ENCODE data around the gene KRTAP9-9.
"Not testable (repeated sequence)": the region's sequence is repeated elsewhere in the genome, so short reads cannot be mapped to it uniquely, and the experiment has no call there.

The KRTAP9-9 gene

DNA sequence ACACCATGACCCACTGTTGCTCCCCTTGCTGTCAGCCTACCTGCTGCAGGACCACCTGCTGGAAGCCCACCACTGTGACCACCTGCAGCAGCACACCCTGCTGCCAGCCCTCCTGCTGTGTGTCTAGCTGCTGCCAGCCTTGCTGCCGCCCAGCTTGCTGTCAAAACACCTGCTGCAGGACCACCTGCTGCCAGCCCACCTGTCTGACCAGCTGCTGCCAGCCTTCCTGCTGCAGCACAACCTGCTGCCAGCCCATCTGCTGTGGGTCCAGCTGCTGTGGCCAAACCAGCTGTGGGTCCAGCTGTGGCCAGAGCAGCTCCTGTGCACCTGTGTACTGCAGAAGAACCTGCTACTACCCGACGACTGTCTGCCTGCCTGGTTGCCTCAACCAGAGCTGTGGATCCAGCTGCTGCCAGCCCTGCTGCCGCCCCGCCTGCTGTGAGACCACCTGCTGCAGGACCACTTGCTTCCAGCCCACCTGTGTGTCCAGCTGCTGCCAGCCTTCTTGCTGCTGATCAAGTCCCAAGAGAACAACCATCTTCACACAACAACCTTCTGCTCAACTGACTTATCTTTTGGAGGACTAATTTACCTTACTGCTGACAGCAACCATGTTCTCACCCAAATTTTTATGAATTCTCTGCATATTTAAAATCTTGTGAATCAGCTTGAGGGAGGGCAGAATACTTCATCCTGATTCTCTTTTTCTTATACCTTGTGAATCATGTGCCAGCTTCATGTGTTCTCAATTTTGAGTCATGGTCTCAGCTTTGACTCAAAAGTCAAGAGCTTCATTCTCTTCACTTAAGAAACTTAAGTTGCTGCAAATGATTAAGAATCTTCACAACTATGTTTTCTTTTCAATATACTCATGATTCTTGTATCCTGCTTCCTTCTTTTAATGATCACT, at the start of gene KRTAP9-9:
KRTAP9-9 (plus strand) TSS at position 4 of the 910 bp plus-strand sequence.
- DNase-seq; in situ Hi-C loops (cut with HindIII; ENCODE audit: low pct_ligation_motif_present, low sequenced_read_pairs); H3K4me3 ChIP-seq (ENCODE audit: low read depth, low read length): not testable (repeated sequence)

GRCh38 chr17:41211845-41212466, 43.2 kb upstream of the KRTAP9-9 start:
- in situ Hi-C loops (cut with HindIII; ENCODE audit: low pct_ligation_motif_present, low sequenced_read_pairs) = no loop called here
- DNase-seq = no peak
- no peak overlapping the region for H3K4me3 ChIP-seq (ENCODE audit: low read depth, low read length)
- TF ChIP-seq CTCF (IDR thresholded peaks at IDR 0.05; ENCODE audit: low read depth, low read length, missing control alignments) = no peak
- no peak overlapping the region for H3K27ac ChIP-seq
- no peaks in the 10 kb centered on the region for H3K27me3 ChIP-seq (replicated peaks)
- H3K36me3 ChIP-seq (replicated peaks) = no peaks in the 10 kb centered on the region

More for the DNA sequence above, at the start of gene KRTAP9-9:
- H3K27ac ChIP-seq; H3K36me3 ChIP-seq (replicated peaks); H3K27me3 ChIP-seq (replicated peaks): not testable (repeated sequence)

DNA sequence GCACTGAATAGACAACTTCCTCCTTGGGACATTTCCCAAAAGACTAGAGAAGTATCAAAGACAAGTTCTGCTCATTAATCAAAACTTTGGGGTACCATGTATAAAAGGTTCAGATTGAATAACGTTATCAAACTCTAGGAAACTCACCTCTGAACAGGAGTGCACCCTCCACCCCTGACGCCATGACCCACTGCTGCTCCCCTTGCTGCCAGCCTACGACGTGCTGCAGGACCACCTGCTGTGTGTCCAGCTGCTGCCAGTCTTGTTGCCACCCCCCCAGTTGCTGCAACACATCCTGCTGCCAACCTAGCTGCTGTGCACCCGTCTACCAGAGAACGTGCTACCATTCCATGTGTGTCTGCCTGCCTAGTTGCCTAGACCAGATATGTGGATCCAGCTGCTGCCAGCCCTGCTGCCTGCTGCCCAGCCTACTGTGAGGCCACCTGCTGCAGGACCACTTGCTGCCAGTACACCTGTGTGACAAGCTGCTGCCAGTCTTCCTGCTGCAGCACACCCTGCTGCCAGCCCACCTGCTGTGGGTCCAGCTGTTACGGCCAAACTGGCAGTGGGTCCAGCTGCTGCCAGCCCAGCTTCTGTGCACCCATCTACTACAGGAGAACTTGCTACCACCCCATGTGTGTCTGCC, 42.5 kb upstream of the KRTAP9-9 start:
- Histone ChIP-seq H3K4me3 (ENCODE audit: low read depth, low read length) (no peak overlapping the region), H3K27me3 (replicated peaks) (no peaks in the 10 kb centered on the region), H3K36me3 (replicated peaks) (no peaks in the 10 kb centered on the region), H3K27ac (no peak overlapping the region)
- in situ Hi-C loops (cut with HindIII; ENCODE audit: low pct_ligation_motif_present, low sequenced_read_pairs) = no loop called here
- TF ChIP-seq CTCF (IDR thresholded peaks at IDR 0.05; ENCODE audit: low read depth, low read length, missing control alignments) = no peak
- no peak for DNase-seq

DNA sequence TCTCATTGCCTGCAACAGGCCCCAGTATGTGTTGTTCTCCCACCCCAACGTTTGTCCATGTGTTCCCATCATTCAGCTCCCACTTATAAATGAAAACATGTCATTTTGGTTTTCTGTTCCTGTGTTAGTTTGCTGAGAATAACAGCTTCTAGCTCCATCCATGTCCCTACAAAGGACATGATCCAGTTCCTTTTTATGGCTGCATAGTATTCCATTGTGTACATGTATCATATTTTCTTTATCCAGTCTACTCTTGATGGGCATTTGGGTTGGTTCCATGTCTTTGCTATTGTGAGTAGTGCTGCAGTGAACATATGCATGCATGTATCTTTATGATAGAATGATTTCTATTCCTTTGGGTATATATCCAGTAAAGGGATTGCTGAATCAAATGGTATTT, 39.5 kb upstream of the KRTAP9-9 start:
- no peak for DNase-seq
- in situ Hi-C loops (cut with HindIII; ENCODE audit: low pct_ligation_motif_present, low sequenced_read_pairs) = no loop called here
- no peaks in the 10 kb centered on the region for H3K36me3 ChIP-seq (replicated peaks)
- no peak overlapping the region for H3K4me3 ChIP-seq (ENCODE audit: low read depth, low read length)
- no peaks in the 10 kb centered on the region for H3K27me3 ChIP-seq (replicated peaks)
- H3K27ac ChIP-seq = no peak overlapping the region
- TF ChIP-seq CTCF (IDR thresholded peaks at IDR 0.05; ENCODE audit: low read depth, low read length, missing control alignments) = no peak

DNA sequence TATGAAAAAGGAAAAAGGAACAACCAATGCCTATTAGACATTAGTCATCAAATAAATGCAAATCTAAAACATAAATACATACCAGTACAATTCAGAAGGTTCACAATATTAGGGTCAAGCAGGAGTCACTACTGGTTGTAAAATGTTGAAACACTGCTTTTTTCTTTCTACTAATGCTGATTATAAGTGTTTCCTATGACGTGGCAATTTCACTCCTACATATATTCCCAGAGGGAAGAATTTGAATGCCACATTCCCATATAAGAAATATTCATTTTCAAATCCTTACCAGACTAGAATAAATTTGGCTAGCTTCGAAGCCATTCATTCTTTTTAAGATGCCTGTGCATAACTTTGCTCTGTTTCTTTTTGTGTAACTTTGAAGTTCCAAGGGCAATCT, 31.4 kb upstream of the KRTAP9-9 start:
- H3K4me3 ChIP-seq (ENCODE audit: low read depth, low read length) = no peak overlapping the region
- TF ChIP-seq CTCF (IDR thresholded peaks at IDR 0.05; ENCODE audit: low read depth, low read length, missing control alignments) = no peak
- no peaks in the 10 kb centered on the region for H3K36me3 ChIP-seq (replicated peaks)
- no peaks in the 10 kb centered on the region for H3K27me3 ChIP-seq (replicated peaks)
- no peak overlapping the region for H3K27ac ChIP-seq
- in situ Hi-C loops (cut with HindIII; ENCODE audit: low pct_ligation_motif_present, low sequenced_read_pairs) = no loop called here
- DNase-seq = no peak

GRCh38 chr17:41226051-41226450, 29.1 kb upstream of the KRTAP9-9 start:
- TF ChIP-seq CTCF (IDR thresholded peaks at IDR 0.05; ENCODE audit: low read depth, low read length, missing control alignments) = no peak
- DNase-seq = no peak
- H3K36me3 ChIP-seq (replicated peaks) = no peaks in the 10 kb centered on the region
- H3K4me3 ChIP-seq (ENCODE audit: low read depth, low read length) = no peak overlapping the region
- in situ Hi-C loops (cut with HindIII; ENCODE audit: low pct_ligation_motif_present, low sequenced_read_pairs) = no loop called here
- no peak overlapping the region for H3K27ac ChIP-seq
- H3K27me3 ChIP-seq (replicated peaks) = no peaks in the 10 kb centered on the region

GRCh38 chr17:41226598-41227095, 28.5 kb upstream of the KRTAP9-9 start, which contains the start of gene KRTAP9-2:
TSS of gene KRTAP9-2 (plus strand) at chr17:41226648. CDS start at chr17:41226655, 7 bp downstream.
- H3K36me3 ChIP-seq (replicated peaks); H3K27ac ChIP-seq; H3K27me3 ChIP-seq (replicated peaks); DNase-seq; H3K4me3 ChIP-seq (ENCODE audit: low read depth, low read length); in situ Hi-C loops (cut with HindIII; ENCODE audit: low pct_ligation_motif_present, low sequenced_read_pairs): not testable (repeated sequence)

All from brain microvascular endothelial cell (primary cell).